Hepatocyte (in vitro differentiated cells): ENCODE measurements around the gene SLC39A11.

ENCODE experiments used
- CTCF ChIP-seq: fragments of 200-600 bp; sonication (generic); IDR thresholded peaks from 2 replicates; pipeline ENCODE4 v1.5.1; 2016; ENCODE audit warnings: antibody characterized with exemption, mild to moderate bottlenecking; ENCODE audit not compliant: poor library complexity
- EZH2 ChIP-seq: fragments of 200-600 bp; sonication (generic); IDR thresholded peaks from 2 replicates; pipeline ENCODE4 v1.6.1; 2016; ENCODE audit warnings: antibody characterized with exemption, mild to moderate bottlenecking, borderline replicate concordance
- EZH2phosphoT487 ChIP-seq: fragments of 200-600 bp; sonication (generic); IDR thresholded peaks from one replicate; pipeline ENCODE4 v1.6.1; 2018; ENCODE audit warnings: antibody characterized with exemption, mild to moderate bottlenecking, low read depth, moderate library complexity; ENCODE audit not compliant: unreplicated experiment, severe bottlenecking

GRCh38 chr17:73089322-73090317 lies 2.9 kb downstream of the SLC39A11 start:
- no peak for TF ChIP-seq CTCF
- TF ChIP-seq EZH2phosphoT487, result no peak
- no peak for TF ChIP-seq EZH2
